ENCODE measurements around the gene SLC1A7.

SLC1A7 gene

GRCh38 chr1:53051676-53052075 is 90.8 kb downstream of the SLC1A7 start:
- in situ Hi-C loops (cut with HindIII; ENCODE audit: low pct_ligation_motif_present, low pct_unique_long_range_greater_than_20kb, low sequenced_read_pairs) = no loop called here
- no peak for DNase-seq

DNA sequence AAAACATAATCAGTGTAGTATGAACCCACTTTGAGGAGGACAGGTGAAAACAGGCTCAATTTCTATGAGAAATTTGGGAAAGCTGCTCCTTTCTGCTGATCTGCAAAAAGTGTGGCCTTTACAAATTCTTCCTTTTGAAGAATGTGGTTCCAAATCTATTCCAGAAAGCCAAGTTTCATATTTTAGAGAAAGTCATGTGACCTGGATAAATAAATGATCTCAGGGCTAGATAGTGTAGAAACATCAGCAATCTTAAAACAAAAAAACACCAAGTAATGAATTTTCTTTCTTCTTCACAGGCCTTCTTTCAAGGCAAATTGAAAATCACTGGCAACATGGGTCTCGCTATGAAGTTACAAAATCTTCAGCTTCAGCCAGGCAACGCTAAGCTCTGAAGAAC is 92.1 kb downstream of the SLC1A7 start:
- no peak for DNase-seq
- in situ Hi-C loops (cut with HindIII; ENCODE audit: low pct_ligation_motif_present, low pct_unique_long_range_greater_than_20kb, low sequenced_read_pairs) = no loop called here

DNA sequence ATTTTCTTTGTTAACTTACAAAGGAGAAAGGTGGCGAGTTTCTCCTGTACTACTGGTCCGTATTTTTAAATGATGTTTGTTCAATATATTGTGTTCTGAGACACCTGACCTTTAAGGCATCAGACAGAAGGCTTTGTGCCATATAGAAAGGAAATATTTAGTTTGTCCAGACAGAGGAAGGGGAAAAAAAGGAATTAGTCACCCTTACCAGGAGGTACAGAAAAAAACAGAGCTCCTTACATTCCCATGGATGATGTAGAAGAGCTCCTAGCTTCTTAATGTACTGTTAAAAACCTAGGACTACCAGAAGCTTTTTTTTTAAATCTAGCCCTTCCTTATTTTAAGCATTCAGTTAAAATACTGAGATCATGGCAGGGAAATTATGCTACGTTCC is 92.9 kb downstream of the SLC1A7 start:
- in situ Hi-C loops (cut with HindIII; ENCODE audit: low pct_ligation_motif_present, low pct_unique_long_range_greater_than_20kb, low sequenced_read_pairs) = no loop called here

DNA sequence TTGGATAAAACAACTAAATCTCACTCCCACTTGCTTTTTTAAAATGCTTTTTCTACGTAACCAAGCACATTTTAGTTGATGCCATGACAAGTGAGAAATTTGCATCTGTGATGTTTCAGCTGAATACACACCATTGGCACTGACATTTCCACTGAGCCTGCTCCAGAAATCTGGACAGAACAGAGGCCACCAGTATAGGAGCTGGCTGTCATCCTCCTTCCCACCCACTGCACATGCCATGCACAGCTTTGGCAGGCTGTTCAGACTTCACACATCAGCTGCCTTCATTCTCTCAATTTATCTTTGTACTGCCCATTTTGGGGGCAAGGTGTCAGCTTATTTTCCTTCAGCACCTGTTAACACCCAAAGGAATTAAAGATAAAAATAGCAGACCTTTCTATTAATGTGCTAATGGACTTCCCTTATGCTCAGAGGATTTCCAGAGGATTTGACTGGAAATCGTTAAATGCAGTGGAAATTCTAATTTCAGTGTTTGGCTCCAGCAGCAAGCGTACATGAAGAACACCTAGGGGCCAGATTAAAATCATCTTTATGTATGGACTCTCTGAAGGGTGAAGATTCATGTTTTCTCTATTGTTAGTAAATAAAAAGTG is 93.4 kb downstream of the SLC1A7 start:
- in situ Hi-C loops (cut with HindIII; ENCODE audit: low pct_ligation_motif_present, low pct_unique_long_range_greater_than_20kb, low sequenced_read_pairs) = no loop called here
- no peak for DNase-seq

More for the DNA sequence above, 92.9 kb downstream of the SLC1A7 start:
- DNase-seq = no peak

DNA sequence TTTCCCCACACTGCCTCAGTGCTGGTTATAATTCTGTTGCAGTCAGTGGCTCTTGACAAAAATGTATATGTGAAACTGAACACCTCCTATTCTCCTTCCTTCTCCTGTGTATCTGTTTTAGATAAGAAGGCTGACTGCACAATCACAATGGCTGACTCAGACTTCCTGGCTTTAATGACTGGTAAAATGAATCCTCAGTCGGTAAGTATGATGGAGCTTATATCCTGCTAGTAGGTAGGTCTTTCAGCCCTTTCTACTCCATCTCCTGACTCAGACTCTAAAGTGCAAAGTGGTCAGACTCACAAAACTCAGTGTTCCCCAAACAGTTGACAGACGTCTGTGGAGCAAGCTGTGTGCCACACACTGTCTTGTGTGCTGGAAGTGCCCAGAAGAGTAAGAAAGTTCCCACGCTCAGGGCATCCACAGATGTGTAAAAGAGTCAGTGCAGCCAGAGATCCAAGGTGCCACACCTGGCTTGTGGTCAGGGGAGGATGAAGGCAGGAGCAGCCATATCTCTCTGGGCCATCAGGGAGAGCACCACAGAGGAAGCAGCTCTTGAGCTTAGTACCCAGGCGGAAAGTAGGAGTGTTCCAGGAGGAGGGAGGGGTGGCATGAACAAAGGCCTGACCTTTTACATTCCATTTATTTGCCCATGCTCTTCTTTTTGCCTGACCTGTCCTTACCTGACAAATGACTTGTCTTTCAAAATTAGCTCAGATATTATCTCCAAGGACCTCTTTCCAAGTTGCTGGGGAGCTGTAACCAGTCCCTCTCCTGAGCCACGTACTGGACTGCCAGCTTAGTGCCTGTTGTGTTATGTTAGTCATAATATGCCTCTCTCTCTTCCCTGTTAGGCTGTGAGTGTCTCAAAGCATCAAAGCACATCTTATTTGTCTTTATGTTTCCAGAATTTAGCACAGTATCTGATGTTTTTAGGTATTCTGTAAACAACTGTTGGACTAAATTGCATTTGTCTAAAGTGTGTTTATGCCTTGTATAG is 94.4 kb downstream of the SLC1A7 start:
- DNase-seq = peak; percentile 6
- in situ Hi-C loops (cut with HindIII; ENCODE audit: low pct_ligation_motif_present, low pct_unique_long_range_greater_than_20kb, low sequenced_read_pairs) = no loop called here

- no peak for DNase-seq
- in situ Hi-C loops (cut with HindIII; ENCODE audit: low pct_ligation_motif_present, low pct_unique_long_range_greater_than_20kb, low sequenced_read_pairs) = no loop called here
These were observed 95.5 kb downstream of the SLC1A7 start for GRCh38 chr1:53046930-53047329.

DNA sequence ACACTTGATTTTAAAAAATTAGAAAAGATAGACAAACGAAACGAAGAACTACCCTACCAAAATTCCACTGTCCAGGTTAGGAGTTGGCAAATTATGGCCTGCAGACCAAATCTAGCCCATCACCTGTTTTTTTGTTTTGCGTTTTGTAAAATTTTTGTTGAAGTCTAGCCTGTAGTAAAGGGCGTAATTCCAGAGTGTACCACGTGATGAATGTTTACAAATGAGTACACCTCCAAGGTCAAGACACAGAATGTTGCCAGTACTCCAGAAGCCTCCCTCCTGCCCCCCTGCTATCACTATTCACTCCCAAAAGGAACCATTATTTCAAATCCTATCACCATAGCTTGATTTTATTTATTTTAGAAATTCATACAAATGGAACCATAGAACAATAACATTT is 97.5 kb downstream of the SLC1A7 start:
- DNase-seq = no peak
- in situ Hi-C loops (cut with HindIII; ENCODE audit: low pct_ligation_motif_present, low pct_unique_long_range_greater_than_20kb, low sequenced_read_pairs) = no loop called here

DNA sequence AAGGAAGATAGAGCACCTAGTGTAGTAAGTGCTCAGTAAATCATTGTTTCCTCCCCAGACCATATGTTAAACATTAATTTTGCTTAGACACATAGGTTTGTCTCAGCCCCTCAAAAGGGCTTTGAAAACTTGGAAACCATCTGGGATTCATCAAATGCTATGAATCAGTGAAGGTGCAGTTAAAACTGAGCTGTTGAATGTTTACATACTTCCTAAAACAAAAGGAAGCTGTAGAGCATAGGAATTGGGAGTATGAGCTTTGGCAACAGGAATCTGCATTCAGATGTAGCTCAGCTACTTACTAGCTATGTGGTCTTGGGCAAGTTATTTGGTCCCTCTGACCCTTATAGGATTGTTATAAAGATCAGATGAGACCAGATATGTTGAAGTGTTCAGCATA is 99.2 kb downstream of the SLC1A7 start:
- no peak for DNase-seq
- in situ Hi-C loops (cut with HindIII; ENCODE audit: low pct_ligation_motif_present, low pct_unique_long_range_greater_than_20kb, low sequenced_read_pairs) = no loop called here

- in situ Hi-C loops (cut with HindIII; ENCODE audit: low pct_ligation_motif_present, low pct_unique_long_range_greater_than_20kb, low sequenced_read_pairs) = no loop called here
- DNase-seq = no peak
These were observed 103.9 kb downstream of the SLC1A7 start for GRCh38 chr1:53038566-53038965.
